Endothelial cell of umbilical vein (primary cell): Measurements from ENCODE around the gene UAP1L1. TPM values are rescaled to one million over a fixed set of nuclear protein-coding genes. Genes with fewer than 3 reads are reported as not detected.

Source experiments
- BruUV-seq: library from RNA; stranded (reverse); fragments of 400-500 nt; replicated peaks from 2 replicates; lab custom pipeline; 2021; lab: Mats Ljungman, UMichigan
- CTCF ChIA-PET: fragments of 300-600, 350-600 bp; sonication (Branson Sonifier 250); formaldehyde crosslinking; loops from one replicate; lab custom pipeline; 2021; ENCODE audit warnings: antibody characterized with exemption, inconsistent platforms; lab: Charles Lee
- POLR2A ChIA-PET: fragments of 300-600, 350-600 bp; sonication (Branson Sonifier 250); formaldehyde crosslinking; loops from one replicate; lab custom pipeline; 2021; ENCODE audit warnings: antibody characterized with exemption, inconsistent platforms; lab: Charles Lee
- DNase-seq: peaks from one replicate; pipeline ENCODE4 v3.0.0-alpha.2; 2011; ENCODE audit warnings: low read depth, low spot score
- FAIRE-seq: peaks from 2 replicates; lab custom pipeline; 2011; peaks lifted over from hg19 to GRCh38; lab: Jason Lieb, UNC
- H2AFZ ChIP-seq: 2 replicates; pipeline ENCODE4 v1.6.0; 2012; ENCODE audit warnings: low read depth, low read length, control low read depth, inconsistent platforms
- H3K27ac ChIP-seq: 2 replicates; pipeline ENCODE4 v1.5.1; 2011; ENCODE audit warnings: low read depth, mild to moderate bottlenecking, control low read depth, low read length, moderate library complexity; ENCODE audit not compliant: insufficient read depth
- H3K27me3 ChIP-seq, 2 experiments: 2 replicates each; pipeline versions ENCODE4 v1.6.0 to v1.6.1; 2011; ENCODE audit warnings: low read length in 2 of 2, mixed read lengths in 1 of 2; ENCODE audit not compliant: control insufficient read depth in 2 of 2, insufficient read depth in 2 of 2
- H3K36me3 ChIP-seq, 2 experiments: 2 replicates in 1 of 2; 3 replicates in 1 of 2; pipeline ENCODE4 v1.5.1; 2011; ENCODE audit warnings: low read length in 2 of 2, mild to moderate bottlenecking in 1 of 2, moderate library complexity in 1 of 2; ENCODE audit not compliant: control insufficient read depth in 2 of 2, insufficient read depth in 2 of 2; ENCODE audit errors: extremely low read depth in 1 of 2
- H3K4me1 ChIP-seq: 3 replicates; pipeline ENCODE4 v1.5.1; 2011; ENCODE audit warnings: mild to moderate bottlenecking, low read length; ENCODE audit not compliant: control insufficient read depth, insufficient read depth; ENCODE audit errors: extremely low read depth
- H3K4me2 ChIP-seq: 2 replicates; pipeline ENCODE4 v1.6.1; 2011; ENCODE audit warnings: low read length, control low read depth, mixed read lengths; ENCODE audit not compliant: insufficient read depth
- H3K4me3 ChIP-seq, 3 experiments: fragments of 200-600 bp in 1 of 3; sonication (generic), shearing (Covaris generic) in 1 of 3; replicated peaks in 1 of 3; 2 replicates each; pipeline ENCODE4 v1.5.1; 2011 to 2016; ENCODE audit warnings: control low read depth in 3 of 3, low read length in 3 of 3, mild to moderate bottlenecking in 2 of 3, inconsistent platforms in 1 of 3, low read depth in 1 of 3, moderate library complexity in 1 of 3; ENCODE audit not compliant: insufficient read depth in 1 of 3
- H3K79me2 ChIP-seq: 2 replicates; pipeline ENCODE4 v1.6.0; 2012; ENCODE audit warnings: low read length, inconsistent platforms; ENCODE audit not compliant: control insufficient read depth, insufficient read depth
- H3K9ac ChIP-seq: replicated peaks from 2 replicates; pipeline ENCODE3; 2011; ENCODE audit warnings: low read length, control low read depth; ENCODE audit not compliant: insufficient read depth; ENCODE audit errors: extremely low read depth
- H3K9me1 ChIP-seq: replicated peaks from 3 replicates; pipeline ENCODE4 v1.6.0; 2011; ENCODE audit warnings: mild to moderate bottlenecking, low read length; ENCODE audit not compliant: control insufficient read depth, insufficient read depth; ENCODE audit errors: extremely low read depth
- H3K9me3 ChIP-seq: replicated peaks from 2 replicates; pipeline ENCODE4 v1.5.1; 2012; ENCODE audit warnings: low read length, inconsistent platforms; ENCODE audit not compliant: control insufficient read depth, insufficient read depth
- H4K20me1 ChIP-seq: replicated peaks from 2 replicates; pipeline ENCODE3; 2011; ENCODE audit warnings: mild to moderate bottlenecking, low read length; ENCODE audit not compliant: control insufficient read depth, insufficient read depth; ENCODE audit errors: extremely low read depth
- EZH2 ChIP-seq: IDR thresholded peaks from 2 replicates; pipeline ENCODE4 v1.6.1; 2012; ENCODE audit warnings: borderline replicate concordance, low read depth, mild to moderate bottlenecking, moderate library complexity, low read length, inconsistent platforms; ENCODE audit not compliant: severe bottlenecking
- GATA2 ChIP-seq: IDR thresholded peaks from 2 replicates; pipeline ENCODE4 v1.7.0; 2011; ENCODE audit warnings: low read depth, mild to moderate bottlenecking, moderate library complexity, mixed read lengths, low read length; ENCODE audit not compliant: insufficient read length, insufficient read depth
- JUN ChIP-seq: IDR thresholded peaks from 2 replicates; pipeline ENCODE4 v1.6.1; 2011; ENCODE audit warnings: borderline replicate concordance, low read depth; ENCODE audit not compliant: insufficient read length, insufficient read depth
- MYC ChIP-seq: IDR thresholded peaks from one replicate; pipeline ENCODE4 v1.6.1; 2011; ENCODE audit warnings: mild to moderate bottlenecking, low read depth, low read length
- POLR2A ChIP-seq: IDR thresholded peaks from 2 replicates; pipeline ENCODE4 v1.6.1; 2012; ENCODE audit warnings: low read depth, mild to moderate bottlenecking, control low read depth, low read length
- POLR2AphosphoS5 ChIP-seq: IDR thresholded peaks from 2 replicates; pipeline ENCODE4 v1.6.1; 2012; ENCODE audit warnings: low read depth, mild to moderate bottlenecking, control low read depth, low read length, moderate library complexity; ENCODE audit not compliant: insufficient read depth
- dilution Hi-C: fragments of 300-500 bp; cut with MboI; formaldehyde crosslinking; loops from one replicate; pipeline ENCODE4 v1.15.0; 2019; ENCODE audit warnings: low sequenced_read_pairs; ENCODE audit not compliant: extremely low pct_ligation_motif_present
- intact Hi-C: fragments of 100-400 bp; cut with micrococcal nuclease; formaldehyde crosslinking; loops from one replicate; pipeline ENCODE4 v1.10.0; 2022
- polyA plus RNA-seq, 4 experiments: library from polyadenylated mRNA; depleted of rRNA in 3 of 4; stranded (reverse) in 3 of 4; unstranded in 1 of 4; fragments of >200 nt; gene quantifications; 2 replicates each; pipeline versions ENCODE4 v1.2.1 to v1.2.3, GENCODE V29; 2011 to 2012; ENCODE audit warnings: missing spikeins in 1 of 4
- total RNA-seq: library from RNA; stranded (reverse); gene quantifications from 2 replicates; pipeline ENCODE4 v1.2.3, GENCODE V29; 2021

The UAP1L1 gene
- total and polyA plus RNA-seq, 2 donors (not counting 3 experiments of a cell fraction or from before 2014, with no cell fraction given): 26.0 to 41.7 TPM

GRCh38 chr9:137077758-137078693 is 709 bp downstream of the UAP1L1 start:
- intact Hi-C loops (no loop called here), dilution Hi-C loops (no loop called here)
- H3K4me2 ChIP-seq: peak overlapping the region; percentile 42
- H4K20me1 ChIP-seq: no peaks in the 10 kb centered on the region
- H3K27me3 ChIP-seq: no peaks in the 10 kb centered on the region
- H2AFZ ChIP-seq: peak overlapping the region; percentile 65
- no peak overlapping the region for H3K27ac ChIP-seq
- H3K79me2 ChIP-seq: peaks cover 6% of the 10 kb centered on the region
- peak; percentile 12 for DNase-seq
- ChIA-PET POLR2A (no interaction called here), CTCF (interaction anchor here (0.7 to 3.7 kb wide), 6 partner anchors 9 to 159 kb away, joined by 3 to 29 read pairs (median 10); partner anchors contain the start of genes MAN1B1 and NPDC1)
- no peak for TF ChIP-seq POLR2A
- TF ChIP-seq JUN: no peak
- TF ChIP-seq MYC: no peak
- TF ChIP-seq EZH2: no peak
- no peak for TF ChIP-seq GATA2
- no peak for TF ChIP-seq POLR2AphosphoS5
- H3K9ac ChIP-seq: peak overlapping the region; percentile 24
- no peak for FAIRE-seq
- TSS peak; percentile 16 for BruUV-seq
- peak overlapping the region; percentile 54 to 88 (median 60) for H3K4me3 ChIP-seq
- no peaks in the 10 kb centered on the region for H3K9me1 ChIP-seq
- H3K9me3 ChIP-seq: no peaks in the 10 kb centered on the region
- H3K4me1 ChIP-seq: peaks cover 7% of the 10 kb centered on the region
- H3K36me3 ChIP-seq: peaks cover 0 to 31% of the 10 kb centered on the region in 2 experiments
